Central memory CD8-positive, alpha-beta T cell (primary cell): ENCODE results near the gene SNAI1.
"Not testable (repeated sequence)": the region's sequence is repeated elsewhere in the genome, so short reads cannot be mapped to it uniquely, and the experiment has no call there.

Experiments
- ATAC-seq: fragments of 150-1000 bp; cut with Tn5 transposase; replicated peaks from 2 replicates; pipeline ENCODE4 v1.10.0; 2022; ENCODE audit warnings: mild to moderate bottlenecking, moderate FRiP score, moderate number of reproducible peaks; ENCODE audit not compliant: poor library complexity, severe bottlenecking; ENCODE audit errors: extremely low read depth
- DNase-seq, 2 donors: peaks; one replicate each; pipeline ENCODE4 v3.0.0; 2021; ENCODE audit warnings: low spot score in 2 of 2
- H3K27ac Mint-ChIP-seq: one replicate; pipeline ENCODE4 v1.8.0; 2022; ENCODE audit warnings: low read depth, mild to moderate bottlenecking, moderate library complexity, mixed read lengths
- H3K27me3 Mint-ChIP-seq: one replicate; pipeline ENCODE4 v1.8.0; 2022; ENCODE audit warnings: mixed read lengths
- H3K36me3 Mint-ChIP-seq: one replicate; pipeline ENCODE4 v1.8.0; 2022; ENCODE audit warnings: mild to moderate bottlenecking, moderate library complexity, mixed read lengths; ENCODE audit not compliant: insufficient read depth
- H3K4me1 Mint-ChIP-seq: one replicate; pipeline ENCODE4 v1.8.0; 2022; ENCODE audit warnings: mixed read lengths
- H3K4me3 Mint-ChIP-seq: one replicate; pipeline ENCODE4 v1.8.0; 2022; ENCODE audit warnings: mild to moderate bottlenecking, moderate library complexity, mixed read lengths
- H3K9me3 Mint-ChIP-seq: one replicate; pipeline ENCODE4 v1.8.0; 2022; ENCODE audit warnings: mixed read lengths

Gene SNAI1

DNA sequence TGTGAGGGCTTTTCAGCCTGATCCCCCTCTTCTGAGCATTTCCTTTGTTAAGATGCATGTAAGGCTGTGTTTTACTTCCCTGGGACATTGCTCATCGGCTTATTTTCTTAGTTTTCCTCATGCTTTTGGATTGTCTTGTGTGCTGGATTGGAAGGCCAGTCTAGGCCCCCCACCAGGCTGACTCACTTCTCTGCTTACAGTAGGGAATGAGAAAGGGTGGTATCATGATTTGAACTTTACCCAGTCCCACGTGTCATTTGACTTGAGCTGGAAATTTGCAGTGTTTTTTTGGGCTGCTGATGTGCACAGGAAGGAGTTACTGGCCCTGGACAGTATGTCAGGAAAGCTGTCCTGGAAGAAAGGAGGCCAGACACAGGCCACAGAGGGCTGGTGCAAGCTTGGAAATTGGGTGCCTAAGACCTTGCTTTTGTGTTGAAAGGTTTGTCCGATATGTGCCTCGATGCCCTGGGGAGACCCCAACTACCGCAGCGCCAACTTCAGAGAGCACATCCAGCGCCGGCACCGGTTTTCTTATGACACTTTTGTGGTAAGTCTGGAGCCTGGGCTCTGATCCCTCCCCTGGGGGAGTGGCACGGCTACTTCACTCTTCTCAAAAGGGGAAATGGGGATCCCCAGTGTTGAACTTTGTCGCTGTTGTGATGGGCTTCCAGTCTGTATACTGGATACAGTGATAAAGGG, 33.8 kb upstream of the SNAI1 start:
- Mint-ChIP-seq H3K27me3 (no peaks in the 10 kb centered on the region), H3K27ac (no peak overlapping the region), H3K4me3 (no peak overlapping the region), H3K4me1 (peaks cover 18% of the 10 kb centered on the region), H3K36me3 (peaks cover 80% of the 10 kb centered on the region), H3K9me3 (no peaks in the 10 kb centered on the region)
- DNase-seq (no peak), ATAC-seq (no peak)

GRCh38 chr20:49951151-49951550, 31.6 kb upstream of the SNAI1 start:
- no peak overlapping the region for H3K4me3 Mint-ChIP-seq
- no peak for DNase-seq
- no peaks in the 10 kb centered on the region for H3K27me3 Mint-ChIP-seq
- peaks cover 11% of the 10 kb centered on the region for H3K4me1 Mint-ChIP-seq
- peaks cover 72% of the 10 kb centered on the region for H3K36me3 Mint-ChIP-seq
- H3K27ac Mint-ChIP-seq: no peak overlapping the region
- ATAC-seq: no peak
- no peaks in the 10 kb centered on the region for H3K9me3 Mint-ChIP-seq

- Mint-ChIP-seq H3K36me3 (peaks cover 41% of the 10 kb centered on the region), H3K27ac (no peak overlapping the region), H3K9me3 (no peaks in the 10 kb centered on the region), H3K4me3 (peak overlapping the region; percentile 10), H3K27me3 (no peaks in the 10 kb centered on the region), H3K4me1 (peaks cover 12% of the 10 kb centered on the region)
- DNase-seq (no peak), ATAC-seq (no peak)
Measured at GRCh38 chr20:49955167-49955566, 27.6 kb upstream of the SNAI1 start.

GRCh38 chr20:49955830-49956396, 26.9 kb upstream of the SNAI1 start:
- not testable (repeated sequence) for H3K9me3 Mint-ChIP-seq, H3K4me3 Mint-ChIP-seq, ATAC-seq, DNase-seq, H3K27me3 Mint-ChIP-seq, H3K27ac Mint-ChIP-seq
- peaks cover 35% of the 10 kb centered on the region for H3K36me3 Mint-ChIP-seq
- H3K4me1 Mint-ChIP-seq: peaks cover 12% of the 10 kb centered on the region

GRCh38 chr20:49956689-49957088, 26.1 kb upstream of the SNAI1 start:
- Mint-ChIP-seq H3K36me3 (peaks cover 31% of the 10 kb centered on the region), H3K9me3 (no peaks in the 10 kb centered on the region), H3K27ac (no peak overlapping the region), H3K4me3 (no peak overlapping the region), H3K4me1 (peaks cover 12% of the 10 kb centered on the region), H3K27me3 (no peaks in the 10 kb centered on the region)
- ATAC-seq (no peak), DNase-seq (no peak)

DNA sequence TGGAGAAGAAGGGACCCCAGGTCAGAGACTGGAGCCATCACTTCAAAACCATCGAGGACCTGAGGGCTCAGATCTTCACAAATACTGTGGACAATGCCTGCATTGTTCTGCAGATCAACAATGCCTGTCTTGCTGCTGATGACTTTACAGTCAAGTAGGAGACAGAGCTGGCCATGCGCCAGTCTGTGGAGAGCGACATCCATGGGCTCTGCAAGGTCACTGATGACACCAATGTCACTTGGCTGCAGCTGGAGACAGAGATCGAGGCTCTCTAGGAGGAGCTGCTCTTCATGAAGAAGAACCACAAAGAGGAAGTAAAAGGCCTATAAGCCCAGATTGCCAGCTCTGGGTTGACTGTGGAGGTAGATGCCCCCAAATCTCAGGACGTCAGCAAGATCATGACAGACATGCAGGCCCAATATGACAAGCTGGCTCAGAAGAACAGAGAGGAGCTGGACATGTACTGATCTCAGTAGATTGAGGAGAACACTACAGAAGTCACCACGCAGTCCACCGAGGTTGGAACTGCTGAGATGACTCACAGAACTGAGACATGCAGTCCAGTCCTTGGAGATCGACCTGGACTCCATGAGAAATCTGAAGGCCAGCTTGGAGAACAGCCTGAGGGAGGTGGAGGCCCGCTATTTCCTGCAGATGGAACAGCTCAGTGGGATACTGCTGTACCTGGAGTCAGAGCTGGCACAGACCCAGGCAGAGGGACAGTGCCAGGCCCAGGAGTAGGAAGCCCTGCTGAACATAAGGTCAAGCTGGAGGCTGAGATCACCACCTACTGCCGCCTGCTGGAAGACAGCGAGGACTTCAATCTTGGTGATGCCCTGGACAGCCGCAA, 25.5 kb upstream of the SNAI1 start:
- not testable (repeated sequence) for H3K27me3 Mint-ChIP-seq, H3K9me3 Mint-ChIP-seq, DNase-seq, ATAC-seq, H3K4me3 Mint-ChIP-seq, H3K27ac Mint-ChIP-seq
- H3K4me1 Mint-ChIP-seq: peaks cover 12% of the 10 kb centered on the region
- peaks cover 27% of the 10 kb centered on the region for H3K36me3 Mint-ChIP-seq

- Mint-ChIP-seq H3K27me3 (no peaks in the 10 kb centered on the region), H3K4me3 (no peak overlapping the region), H3K27ac (no peak overlapping the region), H3K4me1 (peaks cover 12% of the 10 kb centered on the region), H3K9me3 (no peaks in the 10 kb centered on the region), H3K36me3 (peaks cover under 1% of the 10 kb centered on the region)
- ATAC-seq (no peak), DNase-seq (no peak)
Measured at GRCh38 chr20:49961413-49961812, 21.4 kb upstream of the SNAI1 start.

- Mint-ChIP-seq H3K27me3 (no peaks in the 10 kb centered on the region), H3K36me3 (no peaks in the 10 kb centered on the region), H3K9me3 (no peaks in the 10 kb centered on the region), H3K4me3 (no peak overlapping the region), H3K4me1 (no peaks in the 10 kb centered on the region), H3K27ac (no peak overlapping the region)
- ATAC-seq (no peak), DNase-seq (no peak)
Measured at GRCh38 chr20:49964964-49965780, 17.6 kb upstream of the SNAI1 start.

DNA sequence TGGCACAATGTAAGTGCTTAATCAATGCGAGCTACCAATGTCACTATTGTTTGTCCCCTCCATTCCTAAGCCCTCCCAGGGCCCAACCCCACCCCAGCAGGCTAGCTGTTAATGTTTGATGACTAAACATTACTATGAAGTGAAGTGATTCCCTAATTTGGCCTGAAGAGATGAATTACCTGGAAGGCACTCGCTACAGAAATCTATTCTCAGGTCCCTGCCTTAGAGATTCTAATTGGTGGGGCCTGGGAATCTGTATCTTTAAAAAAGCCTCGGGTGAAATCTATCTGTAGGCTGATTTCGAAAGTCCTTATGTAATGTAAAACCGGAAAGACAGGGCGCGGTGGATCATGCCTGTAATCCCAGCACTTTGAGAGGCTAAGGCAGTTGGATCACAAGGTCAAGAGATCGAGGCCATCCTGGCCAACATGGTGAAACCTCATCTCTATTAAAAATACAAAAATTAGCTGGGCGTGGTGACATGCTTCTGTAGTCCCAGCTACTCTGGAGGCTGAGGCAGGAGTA, 16.9 kb upstream of the SNAI1 start:
- no peaks in the 10 kb centered on the region for H3K4me1 Mint-ChIP-seq
- no peaks in the 10 kb centered on the region for H3K9me3 Mint-ChIP-seq
- DNase-seq (no peak), ATAC-seq (no peak)
- H3K27ac Mint-ChIP-seq: no peak overlapping the region
- H3K4me3 Mint-ChIP-seq: no peak overlapping the region
- no peaks in the 10 kb centered on the region for H3K27me3 Mint-ChIP-seq
- no peaks in the 10 kb centered on the region for H3K36me3 Mint-ChIP-seq

- no peak for ATAC-seq
- Mint-ChIP-seq H3K27me3 (no peaks in the 10 kb centered on the region), H3K4me3 (no peak overlapping the region), H3K36me3 (no peaks in the 10 kb centered on the region), H3K9me3 (no peaks in the 10 kb centered on the region), H3K4me1 (no peaks in the 10 kb centered on the region), H3K27ac (no peak overlapping the region)
- no peak for DNase-seq
Measured at GRCh38 chr20:49966861-49967260, 15.9 kb upstream of the SNAI1 start.

- H3K9me3 Mint-ChIP-seq: no peaks in the 10 kb centered on the region
- H3K27me3 Mint-ChIP-seq: no peaks in the 10 kb centered on the region
- H3K4me1 Mint-ChIP-seq: no peaks in the 10 kb centered on the region
- no peak overlapping the region for H3K4me3 Mint-ChIP-seq
- ATAC-seq: no peak
- no peak overlapping the region for H3K27ac Mint-ChIP-seq
- no peak for DNase-seq
- H3K36me3 Mint-ChIP-seq: no peaks in the 10 kb centered on the region
Measured at GRCh38 chr20:49969234-49969633, 13.5 kb upstream of the SNAI1 start.

GRCh38 chr20:49969946-49970345, 12.8 kb upstream of the SNAI1 start:
- Mint-ChIP-seq H3K9me3 (no peaks in the 10 kb centered on the region), H3K36me3 (no peaks in the 10 kb centered on the region), H3K27ac (no peak overlapping the region), H3K4me3 (no peak overlapping the region), H3K27me3 (no peaks in the 10 kb centered on the region), H3K4me1 (no peaks in the 10 kb centered on the region)
- ATAC-seq (no peak), DNase-seq (no peak)
